ENCODE data around the gene TMEM250. TPM values are rescaled to one million over a fixed set of nuclear protein-coding genes. Genes with fewer than 3 reads are reported as not detected.
"Not testable (repeated sequence)": the region's sequence is repeated elsewhere in the genome, so short reads cannot be mapped to it uniquely, and the experiment has no call there.

The TMEM250 gene
- total RNA-seq, 2 donors from 2014 or later = 38.9 to 40.1 TPM

DNA sequence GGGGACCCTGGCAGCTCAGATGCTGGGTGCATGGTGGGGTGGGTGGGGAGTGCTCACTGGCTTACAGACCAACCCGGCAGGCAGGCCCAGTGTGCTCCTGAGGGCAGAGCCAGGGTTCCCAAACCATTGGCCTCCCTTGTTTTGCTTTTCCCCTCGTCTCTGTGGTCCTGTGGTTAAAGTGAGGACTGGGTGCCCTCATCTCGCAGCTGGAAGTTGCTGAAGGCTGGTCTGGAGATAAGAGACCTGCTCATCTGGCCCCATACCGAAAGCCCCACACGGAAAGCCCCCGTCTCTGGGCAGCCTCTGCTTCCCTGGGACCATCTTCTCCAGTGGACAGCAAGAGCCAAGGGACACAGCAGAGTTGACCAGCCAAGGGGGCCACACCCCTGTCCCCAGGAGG lies 13.8 kb downstream of the TMEM250 start:
- Histone ChIP-seq H3K4me1 (ENCODE audit: control insufficient read depth in 1 of 2, low read depth in 2 of 2) (peaks cover 15 to 33% of the 10 kb centered on the region in 2 donors), H3K4me3 (no peak overlapping the region), H3K27ac (no peak overlapping the region), H3K36me3 (no peaks in the 10 kb centered on the region), H3K27me3 (replicated peaks; ENCODE audit: insufficient read depth) (no peaks in the 10 kb centered on the region), H3K9me3 (no peaks in the 10 kb centered on the region)
- ATAC-seq (ENCODE audit: insufficient number of reproducible peaks, low FRiP score, low read depth) (no peak), DNase-seq (ENCODE audit: low spot score) (no peak)
- TF ChIP-seq, protein P1, sequence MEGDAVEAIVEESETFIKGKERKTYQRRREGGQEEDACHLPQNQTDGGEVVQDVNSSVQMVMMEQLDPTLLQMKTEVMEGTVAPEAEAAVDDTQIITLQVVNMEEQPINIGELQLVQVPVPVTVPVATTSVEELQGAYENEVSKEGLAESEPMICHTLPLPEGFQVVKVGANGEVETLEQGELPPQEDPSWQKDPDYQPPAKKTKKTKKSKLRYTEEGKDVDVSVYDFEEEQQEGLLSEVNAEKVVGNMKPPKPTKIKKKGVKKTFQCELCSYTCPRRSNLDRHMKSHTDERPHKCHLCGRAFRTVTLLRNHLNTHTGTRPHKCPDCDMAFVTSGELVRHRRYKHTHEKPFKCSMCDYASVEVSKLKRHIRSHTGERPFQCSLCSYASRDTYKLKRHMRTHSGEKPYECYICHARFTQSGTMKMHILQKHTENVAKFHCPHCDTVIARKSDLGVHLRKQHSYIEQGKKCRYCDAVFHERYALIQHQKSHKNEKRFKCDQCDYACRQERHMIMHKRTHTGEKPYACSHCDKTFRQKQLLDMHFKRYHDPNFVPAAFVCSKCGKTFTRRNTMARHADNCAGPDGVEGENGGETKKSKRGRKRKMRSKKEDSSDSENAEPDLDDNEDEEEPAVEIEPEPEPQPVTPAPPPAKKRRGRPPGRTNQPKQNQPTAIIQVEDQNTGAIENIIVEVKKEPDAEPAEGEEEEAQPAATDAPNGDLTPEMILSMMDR (IDR thresholded peaks at IDR 0.05) = no peak

DNA sequence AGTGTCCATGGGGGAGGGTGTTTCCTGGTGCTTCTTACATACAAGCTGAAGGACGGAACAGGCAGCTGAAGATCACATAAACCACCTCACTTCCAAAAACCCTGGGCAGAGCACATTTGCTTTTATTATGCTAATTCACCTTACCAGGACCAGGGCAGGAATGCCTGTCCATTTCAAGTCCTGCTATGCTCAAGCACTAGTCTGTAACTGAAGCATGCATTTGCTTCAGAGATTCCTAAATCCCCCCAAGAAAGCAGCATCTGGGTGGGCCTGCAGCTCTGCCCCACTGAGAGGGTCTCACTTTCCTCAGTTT lies 14.2 kb downstream of the TMEM250 start:
- Histone ChIP-seq H3K4me1 (ENCODE audit: control insufficient read depth in 1 of 2, low read depth in 2 of 2) (peaks cover 14 to 30% of the 10 kb centered on the region in 2 donors), H3K27ac (no peak overlapping the region), H3K27me3 (replicated peaks; ENCODE audit: insufficient read depth) (no peaks in the 10 kb centered on the region), H3K9me3 (no peaks in the 10 kb centered on the region), H3K4me3 (no peak overlapping the region), H3K36me3 (no peaks in the 10 kb centered on the region)
- TF ChIP-seq, protein P1 (IDR thresholded peaks at IDR 0.05) = no peak
- ATAC-seq (ENCODE audit: insufficient number of reproducible peaks, low FRiP score, low read depth) (no peak), DNase-seq (ENCODE audit: low spot score) (no peak)

GRCh38 chr9:136103651-136104487 lies 14.8 kb downstream of the TMEM250 start:
- no peak for ATAC-seq (ENCODE audit: insufficient number of reproducible peaks, low FRiP score, low read depth)
- H3K9me3 ChIP-seq = no peaks in the 10 kb centered on the region
- no peak overlapping the region for H3K4me3 ChIP-seq
- no peaks in the 10 kb centered on the region for H3K36me3 ChIP-seq
- TF ChIP-seq, protein P1 (IDR thresholded peaks at IDR 0.05) = no peak
- no peak overlapping the region for H3K27ac ChIP-seq
- H3K4me1 ChIP-seq (ENCODE audit: control insufficient read depth in 1 of 2, low read depth in 2 of 2) = peaks cover 10 to 25% of the 10 kb centered on the region in 2 donors
- no peaks in the 10 kb centered on the region for H3K27me3 ChIP-seq (replicated peaks; ENCODE audit: insufficient read depth)
- DNase-seq (ENCODE audit: low spot score) = no peak

DNA sequence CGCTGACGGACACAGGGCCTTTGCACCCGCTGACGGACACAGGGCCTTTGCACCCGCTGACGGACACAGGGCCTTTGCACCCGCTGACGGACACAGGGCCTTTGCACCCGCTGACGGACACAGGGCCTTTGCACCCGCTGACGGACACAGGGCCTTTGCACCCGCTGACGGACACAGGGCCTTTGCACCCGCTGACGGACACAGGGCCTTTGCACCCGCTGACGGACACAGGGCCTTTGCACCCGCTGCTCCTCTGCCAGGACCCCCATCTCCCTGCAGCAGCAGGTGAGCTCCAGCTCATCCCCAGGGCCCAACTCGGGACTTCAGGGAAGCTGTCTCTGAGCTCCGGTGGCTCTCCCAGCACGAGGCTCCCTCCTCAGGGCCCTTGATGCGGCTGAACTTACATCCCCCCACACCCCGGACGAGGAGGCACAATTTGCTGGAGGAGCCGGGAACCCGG lies 17.0 kb downstream of the TMEM250 start:
- not testable (repeated sequence) for H3K27ac ChIP-seq; ATAC-seq (ENCODE audit: insufficient number of reproducible peaks, low FRiP score, low read depth); H3K9me3 ChIP-seq; DNase-seq (ENCODE audit: low spot score); H3K4me3 ChIP-seq; H3K27me3 ChIP-seq (replicated peaks; ENCODE audit: insufficient read depth); H3K36me3 ChIP-seq
- peaks cover 10 to 22% of the 10 kb centered on the region in 2 donors for H3K4me1 ChIP-seq (ENCODE audit: control insufficient read depth in 1 of 2, low read depth in 2 of 2)

DNA sequence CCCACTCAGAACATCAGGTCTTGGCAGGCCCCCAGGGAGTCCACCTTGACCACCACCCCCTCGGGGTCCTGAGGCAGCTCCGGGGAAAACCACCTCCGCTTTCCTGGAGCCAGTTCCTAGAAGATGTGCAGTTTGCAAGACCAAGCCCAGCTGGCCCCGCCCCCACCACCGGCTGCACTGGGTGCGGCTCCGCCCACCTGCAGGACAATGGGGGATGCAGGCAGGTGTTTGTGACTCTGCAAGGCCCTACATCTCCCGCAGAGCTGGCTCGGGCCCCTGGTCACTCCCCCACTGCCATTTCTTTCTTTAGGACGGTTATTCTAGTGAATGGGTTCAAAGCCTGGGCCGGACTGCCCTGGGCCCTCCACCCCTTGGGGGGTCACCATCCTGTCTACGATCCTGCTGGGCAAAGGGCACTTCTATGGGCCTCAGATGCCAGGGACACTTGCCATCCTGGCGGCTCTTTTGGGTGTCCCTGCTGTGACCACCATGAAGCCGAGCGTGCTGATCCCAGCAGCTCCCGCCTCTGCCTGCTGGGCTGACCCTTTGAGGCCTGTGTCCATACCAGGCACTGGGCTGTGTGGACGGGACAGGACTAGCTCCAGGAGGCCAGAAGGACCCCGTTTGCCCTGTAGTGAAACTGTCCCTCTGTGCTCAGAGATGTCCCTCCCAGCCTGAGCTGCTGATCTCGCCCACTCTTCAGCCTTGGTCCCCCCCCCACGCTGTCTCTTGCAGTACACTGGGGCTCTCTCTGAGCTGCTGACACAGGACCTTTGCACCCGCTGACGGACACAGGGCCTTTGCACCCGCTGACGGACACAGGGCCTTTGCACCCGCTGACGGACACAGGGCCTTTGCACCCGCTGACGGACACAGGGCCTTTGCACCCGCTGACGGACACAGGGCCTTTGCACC lies 17.7 kb downstream of the TMEM250 start:
- TF ChIP-seq, protein P1 (IDR thresholded peaks at IDR 0.05) = no peak
- H3K9me3 ChIP-seq = no peaks in the 10 kb centered on the region
- DNase-seq (ENCODE audit: low spot score) = no peak
- no peaks in the 10 kb centered on the region for H3K36me3 ChIP-seq
- no peak overlapping the region for H3K4me3 ChIP-seq
- no peak overlapping the region for H3K27ac ChIP-seq
- no peak for ATAC-seq (ENCODE audit: insufficient number of reproducible peaks, low FRiP score, low read depth)
- H3K4me1 ChIP-seq (ENCODE audit: control insufficient read depth in 1 of 2, low read depth in 2 of 2) = peaks cover 11 to 22% of the 10 kb centered on the region in 2 donors
- H3K27me3 ChIP-seq (replicated peaks; ENCODE audit: insufficient read depth) = no peaks in the 10 kb centered on the region

All from thoracic aorta (tissue), 2 donors.